GM06990 (cell line): Measurements from ENCODE around the gene YBEY.

ENCODE experiments used
- DNase-seq: peaks from one replicate; pipeline ENCODE4 v3.0.0-alpha.2; 2011; ENCODE audit not compliant: insufficient read length; ENCODE audit errors: extremely low read depth
- H3K27me3 ChIP-seq: replicated peaks from 2 replicates; pipeline ENCODE4 v1.6.0; 2011; ENCODE audit warnings: low read length; ENCODE audit not compliant: control insufficient read depth, insufficient read depth
- H3K36me3 ChIP-seq: 2 replicates; pipeline ENCODE4 v1.5.1; 2011; ENCODE audit warnings: low read length; ENCODE audit not compliant: control insufficient read depth, insufficient read depth
- H3K4me3 ChIP-seq: replicated peaks from 2 replicates; pipeline ENCODE4 v1.5.1; 2011; ENCODE audit warnings: low read depth, mild to moderate bottlenecking, control low read depth, low read length
- CTCF ChIP-seq: IDR thresholded peaks from 2 replicates; pipeline ENCODE4 v1.5.1; 2011; ENCODE audit warnings: low read length, control low read depth, mild to moderate bottlenecking, inconsistent platforms; ENCODE audit not compliant: insufficient read depth, poor library complexity, severe bottlenecking

YBEY gene

GRCh38 chr21:46287541-46287940 is 1.4 kb downstream of the YBEY start:
- no peak for DNase-seq
- peak overlapping the region; percentile 87 for H3K4me3 ChIP-seq
- TF ChIP-seq CTCF, result no peak
- H3K27me3 ChIP-seq, result no peaks in the 10 kb centered on the region
- peaks cover 21% of the 10 kb centered on the region for H3K36me3 ChIP-seq

GRCh38 chr21:46289655-46290179 is 3.6 kb downstream of the YBEY start:
- H3K27me3 ChIP-seq, result no peaks in the 10 kb centered on the region
- no peak overlapping the region for H3K4me3 ChIP-seq
- H3K36me3 ChIP-seq, result peaks cover 11% of the 10 kb centered on the region
- DNase-seq, result no peak
- no peak for TF ChIP-seq CTCF

- no peak for TF ChIP-seq CTCF
- H3K36me3 ChIP-seq, result peaks cover 11% of the 10 kb centered on the region
- no peaks in the 10 kb centered on the region for H3K27me3 ChIP-seq
- DNase-seq, result no peak
- H3K4me3 ChIP-seq, result no peak overlapping the region
Measured at GRCh38 chr21:46291561-46291960, 5.4 kb downstream of the YBEY start.

GRCh38 chr21:46294647-46295176 is 8.6 kb downstream of the YBEY start:
- H3K27me3 ChIP-seq, result no peaks in the 10 kb centered on the region
- no peak for TF ChIP-seq CTCF
- peaks cover 15% of the 10 kb centered on the region for H3K36me3 ChIP-seq
- no peak overlapping the region for H3K4me3 ChIP-seq
- DNase-seq, result no peak

GRCh38 chr21:46295177-46295770 is 9.1 kb downstream of the YBEY start:
- no peak for DNase-seq
- TF ChIP-seq CTCF, result no peak
- no peaks in the 10 kb centered on the region for H3K27me3 ChIP-seq
- peaks cover 15% of the 10 kb centered on the region for H3K36me3 ChIP-seq
- H3K4me3 ChIP-seq, result no peak overlapping the region
